ENCODE measurements around the gene MDP1.
A peak's percentile ranks its signal among the peaks of the same experiment; 100 is the strongest.

The MDP1 gene

DNA sequence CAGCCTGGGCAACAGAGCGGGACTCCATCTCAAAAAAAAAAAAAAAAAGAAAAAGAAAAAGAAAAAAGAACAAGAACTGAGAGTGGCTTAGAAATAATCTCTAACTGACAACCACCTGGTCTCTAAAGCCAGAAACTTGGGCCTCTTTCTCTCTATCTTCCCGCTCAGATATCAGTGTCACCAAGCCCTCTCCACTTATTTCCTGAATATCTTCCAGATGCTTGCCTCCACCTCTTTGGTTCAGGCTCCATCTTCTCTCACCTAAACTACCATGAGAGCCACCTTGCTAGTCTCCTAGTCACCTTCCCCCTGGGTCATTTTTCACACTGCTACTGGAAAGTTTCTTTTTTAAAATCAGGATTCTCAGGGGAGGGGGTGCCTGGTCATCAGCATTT is 18.8 kb downstream of the MDP1 start:
- DNase-seq, result no peak

DNA sequence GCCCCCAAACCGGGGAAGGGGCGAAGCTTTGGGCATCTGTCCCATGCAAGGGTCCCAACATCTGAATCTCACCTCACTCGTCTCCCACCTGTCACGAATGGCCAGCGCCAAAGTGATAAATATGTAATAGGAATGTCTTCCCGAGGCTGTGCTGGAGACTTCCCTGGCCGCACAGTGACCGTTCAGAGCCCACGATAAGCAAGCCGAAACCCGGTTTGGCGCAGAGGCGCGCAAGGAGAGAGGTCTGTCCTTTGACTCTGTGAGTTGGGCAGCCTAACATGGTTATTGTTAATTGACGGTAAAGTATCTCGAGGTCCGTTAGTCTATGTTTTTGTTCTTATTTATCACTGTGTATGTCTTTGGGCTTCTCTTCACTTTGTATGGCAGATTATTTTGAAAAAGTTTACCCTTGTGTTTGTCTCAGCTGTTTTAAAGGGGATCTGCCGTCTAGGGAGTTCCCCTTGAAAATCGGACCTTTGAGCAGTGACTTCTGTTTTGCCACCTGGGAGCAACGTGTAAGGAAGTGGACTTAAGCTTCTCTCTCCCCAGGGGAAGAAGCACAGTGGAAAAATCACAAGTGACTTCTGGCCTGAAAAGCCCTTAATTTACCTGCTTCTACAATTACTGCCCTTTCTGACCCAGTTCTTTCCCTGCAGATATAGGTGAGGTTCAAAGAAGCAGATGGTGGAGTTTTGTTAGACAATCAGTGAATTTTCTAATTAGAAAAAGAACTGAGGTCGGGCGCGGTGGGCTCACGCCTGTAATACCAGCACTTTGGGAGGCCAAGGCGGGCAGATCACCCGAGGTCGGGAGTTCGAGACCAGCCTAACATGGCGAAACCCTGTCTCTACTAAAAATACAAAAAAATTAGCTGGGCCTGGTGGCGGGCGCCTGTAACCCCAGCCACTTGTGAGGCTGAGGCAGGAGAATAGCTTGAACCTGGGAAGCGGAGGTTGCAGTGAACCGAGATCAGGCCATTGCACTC is 19.5 kb downstream of the MDP1 start:
- no peak for DNase-seq

DNA sequence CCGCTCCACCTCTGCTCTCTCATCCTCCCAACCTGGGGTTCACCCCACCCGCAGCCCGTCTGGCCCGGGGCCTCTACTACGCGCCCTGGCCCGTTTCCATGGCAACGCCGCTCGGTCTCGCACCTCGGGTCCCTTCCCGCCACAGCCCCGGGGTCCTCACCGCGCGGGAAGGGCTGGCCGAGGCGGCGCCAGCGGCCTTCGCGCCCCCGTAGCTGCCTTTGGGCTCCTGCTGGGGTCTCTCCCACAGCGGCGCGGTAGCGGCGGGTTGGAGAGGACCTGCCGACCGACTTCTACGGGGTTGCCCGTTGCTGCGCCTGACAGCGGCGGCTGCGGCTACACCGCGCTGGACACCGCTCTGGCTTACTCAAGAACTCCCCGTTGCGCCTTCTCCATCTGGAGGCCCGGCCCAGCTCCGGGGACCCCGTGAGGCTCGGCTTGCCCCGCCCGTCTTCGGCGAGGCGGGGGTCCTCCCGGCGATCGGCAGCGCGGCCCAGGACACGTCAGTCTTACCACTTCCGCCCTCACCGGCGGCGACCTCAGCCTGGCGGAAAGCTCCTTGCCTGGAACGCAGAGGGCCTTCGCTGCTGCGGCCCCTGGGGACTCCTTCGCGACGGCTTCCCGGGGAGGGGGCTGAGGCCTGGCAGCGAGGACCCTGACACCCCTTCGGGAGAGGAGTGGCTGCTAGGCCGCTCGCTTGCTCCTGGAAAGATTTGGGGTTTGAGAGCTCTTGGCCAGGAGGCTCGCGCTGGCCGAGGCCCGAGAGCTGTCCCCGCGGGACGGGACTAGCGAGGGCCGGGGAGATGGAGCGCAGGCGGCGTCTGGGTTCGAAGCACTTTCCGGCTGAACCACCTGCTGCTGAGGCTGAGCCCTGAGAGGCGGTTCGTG is 20.4 kb downstream of the MDP1 start, which contains the start of gene TM9SF1:
Gene TM9SF1, minus strand, starts transcription at position 256 of the 885 bp plus-strand sequence. CDS start 422 bp downstream, outside the sequence.
- DNase-seq, result peak; percentile 84

DNA sequence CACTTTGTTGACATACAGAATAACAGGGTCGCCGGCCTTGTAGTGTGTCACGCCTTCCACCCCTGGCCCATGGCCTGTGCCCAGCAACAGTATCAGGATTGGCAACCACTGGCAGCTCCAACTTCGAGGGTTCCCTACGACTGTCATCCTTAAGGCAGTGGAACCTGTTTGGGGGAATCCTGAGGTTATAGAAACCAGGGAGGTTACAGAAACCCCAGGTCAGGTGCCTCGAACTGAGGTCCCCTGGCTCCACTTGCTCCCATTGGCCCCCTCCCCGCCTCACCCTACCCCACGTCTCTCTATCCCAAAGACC is 21.0 kb downstream of the MDP1 start:
- DNase-seq, result no peak

DNA sequence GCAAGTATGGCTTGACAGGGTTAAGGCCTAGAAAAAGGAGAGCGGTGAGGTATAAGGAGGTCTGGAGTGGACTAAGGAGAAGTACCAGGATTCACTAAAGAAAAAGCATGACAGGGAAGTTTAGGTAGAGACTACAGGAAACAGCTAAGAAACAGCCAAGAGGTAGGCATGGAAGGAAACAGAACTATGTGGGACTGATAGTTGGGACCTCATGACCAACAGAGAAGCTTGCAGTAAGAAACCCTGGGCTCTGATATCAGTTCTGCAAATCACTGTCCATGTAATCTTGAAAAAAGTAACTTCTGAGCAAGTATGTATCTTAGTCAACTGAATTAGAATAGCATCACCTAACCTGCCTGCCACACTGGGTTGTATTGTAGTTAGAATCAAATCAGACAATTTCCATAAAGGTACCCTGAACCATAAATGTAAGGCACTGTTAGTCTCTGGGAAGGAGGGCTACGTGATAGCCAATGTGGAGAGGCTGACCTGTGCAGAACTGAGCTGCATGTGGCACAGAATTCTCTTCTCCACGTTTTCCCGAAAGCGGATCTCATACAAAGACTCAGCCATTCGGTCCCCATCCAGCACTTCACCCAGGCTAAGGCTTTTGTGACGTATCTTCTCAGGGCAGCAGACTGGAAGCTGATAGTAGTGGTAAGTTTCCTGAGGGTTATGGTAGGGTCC is 21.5 kb downstream of the MDP1 start:
- DNase-seq, result no peak

DNA sequence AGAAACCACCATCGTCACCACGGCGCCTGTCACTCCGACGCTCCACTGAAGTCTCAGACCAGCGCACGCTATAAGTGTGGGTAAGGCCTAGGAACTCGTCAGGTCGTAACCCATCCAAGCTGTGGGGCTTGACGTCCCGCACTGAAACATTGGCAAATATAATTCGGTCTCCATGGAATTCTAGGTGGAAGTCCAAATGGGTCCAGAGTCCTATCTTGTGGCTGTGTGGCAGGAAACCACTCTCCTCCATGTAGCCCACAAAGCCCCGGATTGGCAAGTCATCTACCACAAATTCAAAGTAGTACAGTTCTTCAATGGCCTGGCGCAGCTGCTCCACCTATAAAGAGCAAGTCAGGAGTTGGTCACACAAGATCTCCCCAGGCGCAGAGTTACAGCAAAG is 22.9 kb downstream of the MDP1 start:
- DNase-seq, result no peak

DNA sequence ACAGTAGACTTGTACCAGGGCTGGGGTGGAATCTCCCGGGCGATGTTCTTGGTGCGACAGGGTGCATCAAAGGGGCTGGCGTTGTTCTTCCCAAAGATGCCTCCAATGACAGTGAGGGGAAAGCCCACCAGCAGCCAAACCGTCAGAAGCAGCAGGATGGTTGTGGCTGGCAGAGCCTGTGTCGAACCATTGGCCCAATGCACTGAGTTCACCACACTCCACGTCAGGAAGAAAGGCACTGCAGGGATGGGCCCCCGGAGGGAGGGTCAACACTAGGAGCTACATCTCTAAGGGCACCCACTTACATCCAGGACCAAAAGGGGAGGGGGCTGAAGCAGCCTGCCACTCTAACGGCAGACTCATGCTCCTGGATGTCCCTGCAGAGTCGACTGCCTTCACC is 25.4 kb downstream of the MDP1 start:
- no peak for DNase-seq

DNA sequence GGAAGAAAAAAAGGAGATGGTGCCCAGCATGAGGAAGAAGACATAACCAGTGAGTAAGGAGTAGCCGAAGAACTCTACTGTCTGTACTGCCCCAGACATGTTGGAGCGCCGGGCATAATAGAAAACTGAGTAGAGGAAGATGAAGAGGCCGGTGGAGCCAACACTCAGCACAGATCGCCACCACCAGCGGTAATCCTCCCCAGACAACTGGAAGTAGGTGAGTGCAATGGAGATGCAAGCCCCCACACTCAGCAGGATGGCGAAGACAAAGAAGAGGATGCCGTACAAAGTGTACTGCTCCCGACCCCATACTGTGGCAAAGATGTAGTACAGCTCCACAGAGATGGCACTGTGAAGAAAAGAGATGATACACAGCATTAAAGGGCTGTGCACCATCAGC is 26.4 kb downstream of the MDP1 start:
- no peak for DNase-seq

DNA sequence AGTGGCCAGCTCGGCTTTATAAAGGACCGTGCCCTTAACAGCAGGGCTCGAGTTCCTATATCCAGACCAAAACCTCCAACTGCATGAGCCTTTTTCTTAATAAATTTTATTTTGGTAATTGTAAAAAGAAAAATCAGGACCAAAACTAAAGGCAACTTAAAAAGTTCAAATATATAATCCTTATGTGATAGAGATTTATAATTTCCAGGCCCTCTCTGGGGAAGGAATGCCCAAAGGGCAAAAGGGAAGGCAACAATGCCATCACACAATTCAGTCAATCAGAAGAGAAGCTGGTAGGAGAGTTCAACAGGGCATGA is 26.8 kb downstream of the MDP1 start:
- no peak for DNase-seq

DNA sequence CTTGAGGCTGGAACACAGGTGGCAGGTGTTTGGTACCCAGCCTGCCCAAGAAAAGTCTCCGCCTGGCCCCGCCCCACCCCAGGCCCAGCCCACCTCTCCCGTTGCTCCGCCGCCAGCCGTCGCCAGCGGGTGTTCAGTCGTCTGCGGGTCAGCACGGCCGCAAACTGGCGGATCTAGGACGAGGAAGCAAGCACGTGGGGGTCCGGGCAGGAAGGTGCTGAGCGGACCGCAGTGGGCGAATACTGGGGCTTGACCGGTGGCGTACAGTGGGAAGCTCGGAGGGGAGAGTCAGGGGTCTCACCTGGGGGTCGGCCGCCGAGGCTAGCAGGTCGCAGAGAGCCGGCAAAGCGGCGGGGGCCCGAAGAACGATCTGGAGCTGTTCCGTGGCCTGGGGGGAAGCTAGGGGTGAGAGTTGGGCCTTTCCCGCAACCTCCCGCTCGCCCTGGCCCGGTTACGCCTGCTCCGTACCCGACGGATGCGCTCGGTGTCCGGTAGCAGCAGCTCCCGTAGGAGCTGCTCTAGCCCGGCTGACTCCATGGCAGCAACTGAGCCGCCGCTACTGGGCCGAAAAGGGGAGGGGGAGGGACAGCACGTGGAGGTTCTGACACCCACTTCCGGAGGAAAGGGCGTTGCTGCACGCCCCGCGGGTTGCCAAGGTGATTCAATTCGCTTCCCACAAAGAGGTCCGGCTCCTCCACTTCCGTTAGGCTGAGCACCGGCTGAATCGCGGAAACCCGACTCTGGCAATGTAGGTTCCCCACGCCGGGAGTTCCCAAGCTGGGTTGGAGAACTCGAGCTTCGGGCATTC is 27.4 kb downstream of the MDP1 start, which contains the start of gene IPO4:
Gene IPO4, minus strand, starts transcription at position 566 of the 808 bp plus-strand sequence. Its CDS starts 29 bp downstream, at position 537.
- DNase-seq, result peak; percentile 94 to 95

DNA sequence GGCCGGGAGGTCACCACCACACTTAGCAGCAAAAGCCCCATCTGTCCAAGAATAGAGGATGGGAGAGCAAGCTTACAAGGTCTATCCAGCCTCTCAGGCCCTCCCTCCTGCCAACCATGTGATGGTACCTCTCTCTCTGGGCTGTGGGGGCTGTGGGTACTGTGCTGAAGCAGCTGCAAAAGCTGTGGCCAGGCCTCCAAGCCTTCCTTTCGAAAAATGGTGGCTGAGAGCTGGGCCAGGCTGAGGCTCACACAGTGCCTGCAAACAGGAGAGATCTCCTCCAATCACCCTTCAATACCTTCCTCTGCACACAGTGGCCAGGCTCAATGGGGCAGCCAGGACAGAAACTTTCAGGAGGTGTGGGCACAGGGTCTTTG is 28.3 kb downstream of the MDP1 start:
- DNase-seq, result no peak

DNA sequence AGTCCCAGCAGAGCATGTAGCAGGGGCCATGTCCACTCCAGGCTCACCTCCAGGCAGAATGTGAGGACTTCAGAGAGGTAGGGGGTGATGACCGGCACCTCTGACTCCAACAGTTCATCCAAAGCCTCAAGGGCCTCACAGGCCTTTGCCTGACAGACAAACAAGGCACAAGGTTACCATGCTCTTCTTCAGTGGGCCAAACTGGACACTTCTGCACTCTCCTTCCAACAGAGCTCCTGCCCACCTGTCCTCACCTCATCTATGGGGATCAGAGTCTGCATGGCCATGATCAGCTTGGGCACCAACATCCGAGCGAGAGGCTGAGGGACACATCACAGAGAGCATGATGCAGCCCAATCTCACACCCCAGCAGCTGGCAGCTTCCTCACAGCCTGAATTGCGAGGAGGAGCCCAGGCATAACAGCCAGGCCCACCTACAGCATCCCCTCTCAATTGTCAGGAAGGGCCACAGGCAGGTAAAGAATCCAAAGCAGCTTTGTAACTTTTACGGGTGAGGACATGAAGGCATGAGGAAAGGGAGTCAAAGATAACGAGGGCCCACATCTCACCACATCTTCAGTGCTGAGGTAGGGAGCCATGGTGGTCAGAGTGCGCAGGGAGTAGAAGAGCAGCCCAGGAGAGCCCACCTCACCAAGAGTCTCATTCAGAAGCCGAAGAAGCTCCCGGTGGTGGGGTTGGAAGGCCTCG is 28.9 kb downstream of the MDP1 start:
- no peak for DNase-seq

DNA sequence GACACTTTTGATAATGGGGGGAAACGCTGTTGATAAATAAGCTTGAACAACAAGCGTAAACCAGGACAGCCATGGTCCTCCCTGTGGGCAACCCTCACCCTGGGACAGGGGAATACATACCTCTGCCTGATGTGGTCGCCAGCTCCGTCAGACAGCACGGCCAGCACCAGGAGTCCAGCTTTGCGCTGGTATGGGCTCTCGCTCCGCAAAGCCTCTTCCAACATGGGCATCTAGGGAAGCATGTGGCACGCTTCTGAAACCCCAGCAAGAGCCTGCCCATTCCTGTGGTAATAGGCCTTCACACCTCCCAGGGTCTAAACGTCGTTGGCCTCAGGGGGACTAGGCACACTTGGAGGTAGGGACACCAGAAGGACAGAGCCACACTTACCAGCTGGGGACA is 30.1 kb downstream of the MDP1 start:
- DNase-seq, result no peak

DNA sequence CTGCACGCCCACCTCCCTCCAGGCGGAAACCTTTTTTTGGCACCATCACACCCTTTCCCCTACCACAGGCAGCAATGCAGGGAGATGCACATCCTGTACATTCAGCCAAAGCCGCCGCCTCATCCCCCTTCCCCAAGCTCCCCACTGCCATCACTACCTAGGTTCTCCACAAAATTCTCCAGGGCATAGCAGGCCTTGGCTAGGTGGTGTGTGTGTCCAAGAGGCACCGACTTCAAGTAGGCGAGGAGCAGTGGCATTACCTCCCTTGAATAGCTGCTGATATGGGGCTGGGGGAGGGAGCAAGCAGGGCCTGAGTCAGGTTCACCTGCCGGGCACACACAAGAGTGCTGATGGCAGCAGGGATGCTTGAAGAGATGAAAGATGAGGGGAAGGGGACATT is 30.8 kb downstream of the MDP1 start:
- DNase-seq, result no peak

DNA sequence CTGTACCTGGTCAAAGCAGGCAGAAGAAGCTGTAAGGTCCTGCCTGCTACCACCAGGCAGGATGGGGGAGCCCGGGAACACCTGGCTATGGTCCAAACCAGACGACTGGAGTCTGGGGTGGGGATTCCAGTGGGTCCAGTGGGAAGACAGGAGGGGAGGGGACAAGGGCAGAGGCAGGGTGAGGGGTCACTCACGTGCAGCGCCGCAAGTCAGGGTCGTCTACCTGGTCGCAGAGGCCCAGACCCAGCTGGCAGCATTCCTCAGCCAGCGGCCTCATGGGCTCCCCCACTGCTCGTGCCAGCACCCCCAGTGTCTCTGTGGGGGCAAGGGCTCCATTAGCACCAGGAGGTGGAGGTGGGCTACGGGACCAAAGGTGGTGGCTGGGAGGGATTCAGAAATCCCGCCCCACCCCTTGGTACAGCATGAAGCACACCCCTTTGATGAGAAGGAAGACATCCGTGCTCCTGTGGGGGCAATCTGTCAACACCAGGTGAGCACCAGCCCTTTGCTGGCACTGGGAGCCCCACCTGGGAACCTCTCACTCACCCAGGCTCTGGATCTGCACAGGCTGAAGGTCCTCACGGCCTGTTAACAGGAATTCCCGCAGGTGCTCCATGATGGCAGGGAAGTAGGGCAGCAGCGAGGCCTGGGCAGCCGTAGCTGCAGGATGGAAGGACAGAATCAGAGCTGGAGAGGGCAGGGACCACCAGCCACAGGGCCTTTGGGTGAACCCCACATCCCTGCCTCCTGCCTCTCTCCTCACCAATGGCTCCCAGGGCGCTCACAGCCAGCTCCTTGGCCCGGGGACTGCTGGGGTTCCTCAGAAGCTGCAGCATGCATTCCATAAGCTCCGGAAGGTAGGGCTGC is 31.5 kb downstream of the MDP1 start:
- no peak for DNase-seq

DNA sequence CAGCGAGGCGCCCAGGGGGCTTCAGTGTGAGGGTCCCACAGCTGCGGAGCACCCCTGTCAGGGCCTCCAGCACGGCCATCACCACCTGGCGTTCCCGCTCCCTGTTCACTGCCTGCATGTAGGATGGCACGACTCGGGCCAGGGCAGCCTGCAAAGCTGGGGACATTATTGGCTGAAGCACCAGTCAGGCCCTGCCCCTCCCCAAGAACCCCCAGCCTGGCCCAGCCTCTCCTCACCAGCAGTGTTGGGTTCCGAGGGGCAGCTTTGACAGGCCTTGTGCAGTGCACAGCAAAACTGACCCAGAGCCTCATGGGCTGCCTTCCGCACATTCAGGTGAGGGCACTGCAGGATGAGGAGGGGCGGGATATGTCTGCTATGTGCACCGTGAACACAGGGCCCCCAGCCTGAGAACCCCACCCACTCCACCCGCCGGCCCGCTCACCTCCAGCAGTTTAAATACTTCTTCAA is 32.8 kb downstream of the MDP1 start:
- DNase-seq, result no peak

DNA sequence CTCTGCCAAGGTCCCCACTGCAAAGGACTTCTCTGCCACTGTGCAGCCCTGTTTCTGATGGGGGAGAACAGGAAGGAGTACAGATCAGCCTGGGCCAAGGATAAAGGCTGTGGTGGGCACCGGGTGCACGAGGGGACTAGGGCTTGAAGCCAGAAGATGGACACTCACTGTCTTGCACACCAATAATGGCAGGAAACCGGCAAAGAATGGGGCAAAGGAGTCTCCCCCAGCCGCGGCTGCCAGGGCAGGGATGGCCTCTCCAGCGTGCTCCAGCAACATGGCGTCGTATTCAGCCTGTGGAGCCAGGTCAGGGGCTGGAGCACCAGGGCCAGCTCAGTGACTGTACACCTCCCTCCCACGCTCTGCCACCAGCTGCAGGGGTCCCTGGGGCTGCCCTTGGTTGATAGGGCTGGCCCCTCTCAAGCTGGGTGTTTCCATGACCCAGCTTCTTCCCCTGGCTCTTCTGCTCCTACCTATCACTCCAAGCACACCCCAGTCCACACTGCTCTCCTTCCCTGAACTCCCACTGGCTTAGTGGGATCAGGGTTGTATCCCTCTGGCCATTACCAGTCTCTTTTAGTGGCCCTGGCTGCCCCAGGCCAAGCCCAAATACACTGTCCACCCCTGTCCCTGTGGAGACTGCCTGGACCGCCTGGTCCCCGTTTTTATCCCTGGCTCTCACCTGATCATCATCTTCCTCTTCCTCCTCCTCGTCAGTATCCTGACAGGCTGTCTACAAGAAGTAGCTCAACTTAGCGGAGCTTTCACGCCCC is 33.6 kb downstream of the MDP1 start:
- DNase-seq, result no peak

DNA sequence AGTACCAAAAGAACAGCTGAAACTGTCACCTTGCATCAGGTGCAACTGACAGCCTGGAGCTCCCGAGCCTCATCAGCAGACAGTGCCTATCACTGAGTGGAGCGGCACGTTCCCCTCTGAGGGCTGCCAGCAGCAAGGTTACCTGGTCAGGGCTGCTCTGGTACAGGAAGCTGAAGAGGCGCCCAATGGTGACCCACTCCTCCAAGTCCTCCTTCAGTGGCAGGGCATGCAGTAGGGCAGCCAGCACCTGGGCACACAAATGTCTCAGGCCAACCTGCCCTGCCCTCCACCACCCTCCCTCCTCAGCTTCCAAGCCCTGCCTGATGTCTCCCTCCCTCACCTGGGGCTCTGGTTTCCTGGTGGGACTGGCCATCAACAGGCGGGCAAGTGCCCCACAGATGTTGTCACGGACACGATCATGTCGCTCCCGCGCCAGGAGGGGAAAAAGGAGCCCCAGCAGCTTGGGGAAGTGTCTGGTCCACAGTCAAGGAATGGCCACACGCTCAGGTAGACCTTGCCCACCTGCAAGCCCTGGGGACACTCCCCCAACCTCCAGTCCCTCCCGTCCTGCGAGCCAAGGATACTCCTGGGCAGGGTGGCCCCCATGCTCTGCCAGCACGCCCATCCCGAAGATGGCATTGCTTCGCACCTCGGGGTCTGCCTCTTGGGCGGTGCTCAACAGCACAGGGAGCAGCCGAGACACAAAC is 34.3 kb downstream of the MDP1 start:
- no peak for DNase-seq

Data from activated CD4-positive, alpha-beta T cell treated with anti-CD3 and anti-CD28 coated beads, Interleukin-2, amount 50 U/mL, for 4 hours (primary cell).